Measurements from ENCODE around the gene CALHM5. TPM values are rescaled to one million over a fixed set of nuclear protein-coding genes. Genes with fewer than 3 reads are reported as not detected.

The CALHM5 gene
- total RNA-seq, 1 donor from 2014 or later, result 1.8 TPM

- Histone ChIP-seq H3K9me3 (ENCODE audit: insufficient read depth, low read depth, low read length) (no peaks in the 10 kb centered on the region), H3K79me2 (ENCODE audit: insufficient read depth, low read length) (no peaks in the 10 kb centered on the region), H3K9ac (ENCODE audit: low read length) (no peak overlapping the region), H4K20me1 (ENCODE audit: insufficient read depth, low read length) (no peaks in the 10 kb centered on the region), H3K4me2 (ENCODE audit: low read length) (no peak overlapping the region), H3K27ac (ENCODE audit: low read depth, low read length) (no peak overlapping the region), H3K4me3 (ENCODE audit: insufficient read depth, low read depth, low read length) (no peak overlapping the region), H3K4me1 (ENCODE audit: insufficient read depth, low read length) (no peaks in the 10 kb centered on the region), H3K36me3 (ENCODE audit: insufficient read depth, low read length) (no peaks in the 10 kb centered on the region), H2AFZ (ENCODE audit: low read depth, low read length) (no peak overlapping the region), H3K27me3 (ENCODE audit: insufficient read depth, low read length) (peaks cover 4% of the 10 kb centered on the region)
- H3K4me3 Mint-ChIP-seq (ENCODE audit: unreplicated experiment), result no peak overlapping the region
- FAIRE-seq, result no peak
- no peak for TF ChIP-seq EZH2 (IDR thresholded peaks at IDR 0.05; ENCODE audit: insufficient read depth, low read length)
- TF ChIP-seq, protein P1, sequence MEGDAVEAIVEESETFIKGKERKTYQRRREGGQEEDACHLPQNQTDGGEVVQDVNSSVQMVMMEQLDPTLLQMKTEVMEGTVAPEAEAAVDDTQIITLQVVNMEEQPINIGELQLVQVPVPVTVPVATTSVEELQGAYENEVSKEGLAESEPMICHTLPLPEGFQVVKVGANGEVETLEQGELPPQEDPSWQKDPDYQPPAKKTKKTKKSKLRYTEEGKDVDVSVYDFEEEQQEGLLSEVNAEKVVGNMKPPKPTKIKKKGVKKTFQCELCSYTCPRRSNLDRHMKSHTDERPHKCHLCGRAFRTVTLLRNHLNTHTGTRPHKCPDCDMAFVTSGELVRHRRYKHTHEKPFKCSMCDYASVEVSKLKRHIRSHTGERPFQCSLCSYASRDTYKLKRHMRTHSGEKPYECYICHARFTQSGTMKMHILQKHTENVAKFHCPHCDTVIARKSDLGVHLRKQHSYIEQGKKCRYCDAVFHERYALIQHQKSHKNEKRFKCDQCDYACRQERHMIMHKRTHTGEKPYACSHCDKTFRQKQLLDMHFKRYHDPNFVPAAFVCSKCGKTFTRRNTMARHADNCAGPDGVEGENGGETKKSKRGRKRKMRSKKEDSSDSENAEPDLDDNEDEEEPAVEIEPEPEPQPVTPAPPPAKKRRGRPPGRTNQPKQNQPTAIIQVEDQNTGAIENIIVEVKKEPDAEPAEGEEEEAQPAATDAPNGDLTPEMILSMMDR (IDR thresholded peaks at IDR 0.05; ENCODE audit: insufficient read depth, low read depth, low read length), result no peak
- no peak overlapping the region for H3K27ac Mint-ChIP-seq (ENCODE audit: unreplicated experiment)
- H3K9me3 Mint-ChIP-seq (ENCODE audit: unreplicated experiment), result no peaks in the 10 kb centered on the region
- H3K36me3 Mint-ChIP-seq (ENCODE audit: low read depth, unreplicated experiment), result no peaks in the 10 kb centered on the region
- no peaks in the 10 kb centered on the region for H3K4me1 Mint-ChIP-seq (ENCODE audit: low read depth, unreplicated experiment)
- DNase-seq (ENCODE audit: low read depth), result no peak
- peaks cover 15% of the 10 kb centered on the region for H3K27me3 Mint-ChIP-seq (ENCODE audit: low read depth, unreplicated experiment)
These were observed 27.8 kb upstream of the CALHM5 start for GRCh38 chr6:116483616-116484015.

GRCh38 chr6:116485559-116486184, 25.8 kb upstream of the CALHM5 start:
- H3K27me3 Mint-ChIP-seq (ENCODE audit: low read depth, unreplicated experiment), result peaks cover 15% of the 10 kb centered on the region
- Histone ChIP-seq H3K79me2 (ENCODE audit: insufficient read depth, low read length) (no peaks in the 10 kb centered on the region), H3K27me3 (ENCODE audit: insufficient read depth, low read length) (peaks cover 4% of the 10 kb centered on the region), H3K9ac (ENCODE audit: low read length) (no peak overlapping the region), H3K27ac (ENCODE audit: low read depth, low read length) (no peak overlapping the region), H3K36me3 (ENCODE audit: insufficient read depth, low read length) (no peaks in the 10 kb centered on the region), H3K4me2 (ENCODE audit: low read length) (no peak overlapping the region), H3K9me3 (ENCODE audit: insufficient read depth, low read depth, low read length) (no peaks in the 10 kb centered on the region), H4K20me1 (ENCODE audit: insufficient read depth, low read length) (no peaks in the 10 kb centered on the region), H3K4me3 (ENCODE audit: insufficient read depth, low read depth, low read length) (no peak overlapping the region), H3K4me1 (ENCODE audit: insufficient read depth, low read length) (no peaks in the 10 kb centered on the region), H2AFZ (ENCODE audit: low read depth, low read length) (no peak overlapping the region)
- no peak for TF ChIP-seq EZH2 (IDR thresholded peaks at IDR 0.05; ENCODE audit: insufficient read depth, low read length)
- TF ChIP-seq, protein P1 (IDR thresholded peaks at IDR 0.05; ENCODE audit: insufficient read depth, low read depth, low read length), result no peak
- FAIRE-seq (no peak), DNase-seq (ENCODE audit: low read depth) (no peak)
- H3K27ac Mint-ChIP-seq (ENCODE audit: unreplicated experiment), result no peak overlapping the region
- no peaks in the 10 kb centered on the region for H3K36me3 Mint-ChIP-seq (ENCODE audit: low read depth, unreplicated experiment)
- H3K4me1 Mint-ChIP-seq (ENCODE audit: low read depth, unreplicated experiment), result no peaks in the 10 kb centered on the region
- H3K4me3 Mint-ChIP-seq (ENCODE audit: unreplicated experiment), result no peak overlapping the region
- H3K9me3 Mint-ChIP-seq (ENCODE audit: unreplicated experiment), result peaks cover 4% of the 10 kb centered on the region

DNA sequence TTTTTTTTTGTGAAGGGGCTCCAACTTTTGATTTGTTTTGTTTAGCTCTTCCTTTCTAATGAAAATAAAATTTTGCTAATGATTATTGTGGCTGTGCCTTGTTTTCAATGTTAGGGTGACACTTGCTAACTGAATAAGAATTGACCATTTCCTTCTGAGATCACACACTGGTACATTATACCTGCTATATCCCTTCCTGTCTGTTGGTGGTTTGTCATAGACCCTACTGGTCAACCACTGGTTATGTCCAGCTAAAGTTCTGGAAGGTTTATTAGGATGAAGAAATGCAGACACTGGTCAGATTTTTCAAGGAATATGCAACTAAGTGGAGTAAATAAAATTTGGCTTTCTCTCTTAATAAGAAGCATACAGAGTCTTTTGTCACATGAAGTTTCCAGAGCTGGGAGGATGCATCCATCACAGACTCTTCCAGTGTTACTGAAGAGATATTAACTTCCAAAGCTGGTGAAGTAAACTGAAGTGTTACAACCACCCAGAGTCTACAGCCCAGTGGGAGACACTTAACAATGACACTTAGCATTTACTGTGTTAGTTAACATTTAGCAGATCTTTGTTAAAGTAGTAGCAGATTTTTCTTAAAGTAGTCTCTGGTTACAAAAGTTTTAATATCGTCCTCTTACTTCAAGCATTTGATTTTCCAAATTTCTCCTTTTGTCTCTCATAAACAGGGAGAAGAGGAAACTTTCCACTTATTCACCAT, 19.7 kb upstream of the CALHM5 start:
- Mint-ChIP-seq H3K9me3 (ENCODE audit: unreplicated experiment) (peaks cover 4% of the 10 kb centered on the region), H3K27me3 (ENCODE audit: low read depth, unreplicated experiment) (no peaks in the 10 kb centered on the region), H3K4me1 (ENCODE audit: low read depth, unreplicated experiment) (no peaks in the 10 kb centered on the region), H3K4me3 (ENCODE audit: unreplicated experiment) (no peak overlapping the region), H3K27ac (ENCODE audit: unreplicated experiment) (no peak overlapping the region), H3K36me3 (ENCODE audit: low read depth, unreplicated experiment) (no peaks in the 10 kb centered on the region)
- Histone ChIP-seq H3K79me2 (ENCODE audit: insufficient read depth, low read length) (no peaks in the 10 kb centered on the region), H4K20me1 (ENCODE audit: insufficient read depth, low read length) (no peaks in the 10 kb centered on the region), H3K9ac (ENCODE audit: low read length) (no peak overlapping the region), H3K4me2 (ENCODE audit: low read length) (no peak overlapping the region), H3K4me3 (ENCODE audit: insufficient read depth, low read depth, low read length) (no peak overlapping the region), H3K36me3 (ENCODE audit: insufficient read depth, low read length) (no peaks in the 10 kb centered on the region), H3K9me3 (ENCODE audit: insufficient read depth, low read depth, low read length) (no peaks in the 10 kb centered on the region), H2AFZ (ENCODE audit: low read depth, low read length) (no peak overlapping the region), H3K27me3 (ENCODE audit: insufficient read depth, low read length) (no peaks in the 10 kb centered on the region), H3K4me1 (ENCODE audit: insufficient read depth, low read length) (no peaks in the 10 kb centered on the region), H3K27ac (ENCODE audit: low read depth, low read length) (no peak overlapping the region)
- peak; percentile 17 for FAIRE-seq
- DNase-seq (ENCODE audit: low read depth), result no peak
- TF ChIP-seq EZH2 (IDR thresholded peaks at IDR 0.05; ENCODE audit: insufficient read depth, low read length), result no peak
- TF ChIP-seq, protein P1 (IDR thresholded peaks at IDR 0.05; ENCODE audit: insufficient read depth, low read depth, low read length), result no peak
